Measurements from ENCODE around the gene AGPAT4. TPM values are rescaled to one million over a fixed set of nuclear protein-coding genes. Genes with fewer than 3 reads are reported as not detected.

AGPAT4 gene
- total RNA-seq, 2 donors from 2014 or later: 61.0 to 61.1 TPM

- Mint-ChIP-seq H3K4me3 (no peak overlapping the region), H3K4me1 (peaks cover 2% of the 10 kb centered on the region), H3K9me3 (no peaks in the 10 kb centered on the region), H3K27me3 (ENCODE audit: insufficient read depth) (no peaks in the 10 kb centered on the region), H3K36me3 (ENCODE audit: low read depth) (peaks cover 89% of the 10 kb centered on the region), H3K27ac (no peak overlapping the region)
- H3K9ac ChIP-seq (ENCODE audit: extremely low read depth, low read length, poor library complexity, severe bottlenecking): no peak overlapping the region
- no peak for TF ChIP-seq CTCF (conservative IDR thresholded peaks at IDR 0.05)
- no peak overlapping the region for H3K4me3 ChIP-seq (ENCODE audit: low read length)
- peaks cover 95% of the 10 kb centered on the region for H3K36me3 ChIP-seq (ENCODE audit: control insufficient read depth, insufficient read depth, low read length)
- WGBS, 2 experiments (ENCODE audit: insufficient coverage in 1 of 2, insufficient read length in 1 of 2): 95 to 100% methylated on average over 2 to 4 of the region's 4 CpGs
- peaks cover 2% of the 10 kb centered on the region for H3K4me1 ChIP-seq (ENCODE audit: control insufficient read depth, insufficient read depth, low read length)
- H3K27me3 ChIP-seq (ENCODE audit: control insufficient read depth, insufficient read depth, low read length, poor library complexity, severe bottlenecking): no peaks in the 10 kb centered on the region
- H3K9me3 ChIP-seq (ENCODE audit: control insufficient read depth, low read length): no peaks in the 10 kb centered on the region
- H3K27ac ChIP-seq (ENCODE audit: low read depth, low read length): no peak overlapping the region
- DNase-seq: no peak
These were observed 164.5 kb downstream of the AGPAT4 start for GRCh38 chr6:161109366-161109765.

- TF ChIP-seq CTCF (conservative IDR thresholded peaks at IDR 0.05): no peak
- H3K4me3 ChIP-seq (ENCODE audit: low read length): no peak overlapping the region
- H3K4me1 ChIP-seq (ENCODE audit: control insufficient read depth, insufficient read depth, low read length): peaks cover 2% of the 10 kb centered on the region
- H3K9me3 Mint-ChIP-seq: no peaks in the 10 kb centered on the region
- no peaks in the 10 kb centered on the region for H3K27me3 ChIP-seq (ENCODE audit: control insufficient read depth, insufficient read depth, low read length, poor library complexity, severe bottlenecking)
- no peaks in the 10 kb centered on the region for H3K27me3 Mint-ChIP-seq (ENCODE audit: insufficient read depth)
- H3K36me3 Mint-ChIP-seq (ENCODE audit: low read depth): peaks cover 87% of the 10 kb centered on the region
- peaks cover 2% of the 10 kb centered on the region for H3K4me1 Mint-ChIP-seq
- no peak overlapping the region for H3K4me3 Mint-ChIP-seq
- no peak overlapping the region for H3K27ac Mint-ChIP-seq
- 79 to 88% methylated on average over 4 to 5 of the region's 5 CpGs for WGBS, 2 experiments (ENCODE audit: insufficient coverage in 1 of 2, insufficient read length in 1 of 2)
- H3K9me3 ChIP-seq (ENCODE audit: control insufficient read depth, low read length): no peaks in the 10 kb centered on the region
- H3K36me3 ChIP-seq (ENCODE audit: control insufficient read depth, insufficient read depth, low read length): peaks cover 92% of the 10 kb centered on the region
- no peak for DNase-seq
- H3K27ac ChIP-seq (ENCODE audit: low read depth, low read length): no peak overlapping the region
- H3K9ac ChIP-seq (ENCODE audit: extremely low read depth, low read length, poor library complexity, severe bottlenecking): no peak overlapping the region
These were observed 164.9 kb downstream of the AGPAT4 start for GRCh38 chr6:161108916-161109315.

- peaks cover 91% of the 10 kb centered on the region for H3K36me3 Mint-ChIP-seq (ENCODE audit: low read depth)
- no peak overlapping the region for H3K27ac ChIP-seq (ENCODE audit: low read depth, low read length)
- H3K9me3 Mint-ChIP-seq: no peaks in the 10 kb centered on the region
- no peak overlapping the region for H3K9ac ChIP-seq (ENCODE audit: extremely low read depth, low read length, poor library complexity, severe bottlenecking)
- DNase-seq: no peak
- H3K4me1 ChIP-seq (ENCODE audit: control insufficient read depth, insufficient read depth, low read length): peaks cover 2% of the 10 kb centered on the region
- 93 to 96% methylated on average over 13 to 23 of the region's 23 CpGs for WGBS, 2 experiments (ENCODE audit: insufficient coverage in 1 of 2, insufficient read length in 1 of 2)
- no peaks in the 10 kb centered on the region for H3K27me3 ChIP-seq (ENCODE audit: control insufficient read depth, insufficient read depth, low read length, poor library complexity, severe bottlenecking)
- TF ChIP-seq CTCF (conservative IDR thresholded peaks at IDR 0.05): no peak
- H3K4me3 ChIP-seq (ENCODE audit: low read length): no peak overlapping the region
- no peaks in the 10 kb centered on the region for H3K27me3 Mint-ChIP-seq (ENCODE audit: insufficient read depth)
- H3K9me3 ChIP-seq (ENCODE audit: control insufficient read depth, low read length): no peaks in the 10 kb centered on the region
- H3K36me3 ChIP-seq (ENCODE audit: control insufficient read depth, insufficient read depth, low read length): peaks cover 93% of the 10 kb centered on the region
- H3K4me3 Mint-ChIP-seq: no peak overlapping the region
- peaks cover 2% of the 10 kb centered on the region for H3K4me1 Mint-ChIP-seq
- peak overlapping the region; percentile 50 for H3K27ac Mint-ChIP-seq
These were observed 165.8 kb downstream of the AGPAT4 start for GRCh38 chr6:161107779-161108730.
